SU-DHL-6 (cell line): ENCODE results near the gene RPTOR.

Experiments
- H2AFZ ChIP-seq: fragments of 200-600 bp; sonication (generic); 2 replicates; pipeline ENCODE4 v1.6.1; 2014; ENCODE audit warnings: low read depth, mild to moderate bottlenecking, moderate library complexity, mixed read lengths, antibody characterized with exemption, low read length; ENCODE audit not compliant: severe bottlenecking
- H3F3A ChIP-seq: fragments of 200-600 bp; shearing (Covaris generic); 2 replicates; pipeline ENCODE4 v1.6.0; 2016; ENCODE audit warnings: antibody characterized with exemption, mild to moderate bottlenecking; ENCODE audit not compliant: insufficient read depth
- H3K27ac ChIP-seq: fragments of 200-600 bp; sonication (generic); 2 replicates; pipeline ENCODE4 v1.5.1; 2016; ENCODE audit warnings: low read depth, mild to moderate bottlenecking, low read length, moderate library complexity, mixed read lengths
- H3K27me3 ChIP-seq: fragments of 200-600 bp; sonication (generic), shearing (Covaris generic); 2 replicates; pipeline ENCODE4 v1.6.0; 2014; ENCODE audit warnings: mild to moderate bottlenecking, low read length
- H3K36me3 ChIP-seq: fragments of 200-600 bp; sonication (generic); 2 replicates; pipeline ENCODE4 v1.6.1; 2014; ENCODE audit warnings: mild to moderate bottlenecking, low read length, mixed read lengths
- H3K4me2 ChIP-seq: fragments of 300-600, 200-600 bp; shearing (Covaris generic), sonication (generic); 2 replicates; pipeline ENCODE4 v1.6.0; 2014; ENCODE audit warnings: low read length, low read depth, mild to moderate bottlenecking; ENCODE audit not compliant: poor library complexity, severe bottlenecking
- H3K4me3 ChIP-seq: fragments of 200-600 bp; sonication (generic); 2 replicates; pipeline ENCODE4 v1.5.1; 2014; ENCODE audit warnings: antibody characterized with exemption, low read length, mild to moderate bottlenecking, mixed read lengths; ENCODE audit not compliant: insufficient read depth, poor library complexity, severe bottlenecking
- H3K79me2 ChIP-seq: fragments of 200-600 bp; sonication (generic); 2 replicates; pipeline ENCODE4 v1.6.1; 2014; ENCODE audit warnings: mild to moderate bottlenecking, low read length, moderate library complexity; ENCODE audit not compliant: insufficient read depth
- H3K9ac ChIP-seq: fragments of 200-600 bp; sonication (generic); 2 replicates; pipeline ENCODE4 v1.7.0; 2014; ENCODE audit warnings: mild to moderate bottlenecking, low read length
- H3K9me2 ChIP-seq: fragments of 200-600 bp; sonication (generic); replicated peaks from 2 replicates; pipeline ENCODE4 v1.6.1; 2014; ENCODE audit warnings: low read length; ENCODE audit not compliant: insufficient read depth
- H3K9me3 ChIP-seq: fragments of 200-600 bp; sonication (generic); 2 replicates; pipeline ENCODE4 v1.6.1; 2014; ENCODE audit warnings: low read length, mixed read lengths; ENCODE audit not compliant: insufficient read depth
- H4K20me1 ChIP-seq: fragments of 200-600 bp; sonication (generic); 2 replicates; pipeline ENCODE4 v1.6.1; 2014; ENCODE audit warnings: low read depth, mild to moderate bottlenecking, antibody characterized with exemption, low read length, moderate library complexity, mixed read lengths
- EZH2phosphoT487 ChIP-seq: fragments of 200-600 bp; sonication (generic), shearing (Covaris generic); conservative IDR thresholded peaks from 2 replicates; pipeline ENCODE4 v1.6.1; 2018; ENCODE audit warnings: mild to moderate bottlenecking, antibody characterized with exemption, low read length, moderate library complexity, mixed read lengths
- TF ChIP-seq, protein P1 (sequence below): fragments of 200-600 bp; sonication (generic); IDR thresholded peaks from one replicate; pipeline ENCODE4 v1.5.1; 2017; ENCODE audit warnings: antibody characterized with exemption, mild to moderate bottlenecking, low read length, moderate library complexity; ENCODE audit not compliant: insufficient read depth, poor library complexity, severe bottlenecking

The RPTOR gene

DNA sequence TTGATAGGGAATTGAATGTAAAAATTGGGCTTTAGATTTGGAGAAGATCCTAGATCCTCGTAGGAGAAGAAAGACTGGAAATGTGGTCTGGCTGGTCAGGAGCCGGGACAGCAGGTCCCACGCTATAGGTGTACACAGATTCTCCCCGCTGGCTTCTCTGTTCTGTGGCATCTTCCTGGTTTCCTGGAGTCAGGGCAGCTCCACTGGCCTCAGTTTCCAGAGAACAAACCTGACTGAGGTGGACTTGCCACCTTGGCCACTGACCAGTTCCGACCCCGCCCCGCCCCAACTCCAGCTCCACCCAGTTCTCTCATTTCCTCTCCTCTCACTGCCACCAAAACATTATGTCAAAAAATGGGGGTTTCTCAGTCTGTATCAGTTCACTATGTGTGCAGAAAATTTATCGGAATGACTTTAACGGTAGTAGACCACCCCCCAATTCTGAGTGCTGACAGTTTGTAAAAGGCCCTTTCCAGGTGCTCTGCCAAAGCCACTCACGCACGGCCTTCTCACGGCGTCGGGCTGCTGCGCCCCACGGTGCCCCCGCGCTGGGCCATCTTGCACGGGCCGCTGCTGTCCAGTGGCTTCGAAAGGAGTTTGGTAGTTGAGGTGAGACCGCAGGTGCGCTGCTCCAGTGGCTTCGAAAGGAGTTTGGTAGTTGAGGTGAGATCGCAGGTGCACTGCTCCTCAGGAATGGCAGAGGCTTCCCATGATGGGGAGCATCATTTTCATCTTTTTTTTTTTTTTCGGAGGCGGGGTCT, 285.6 kb downstream of the RPTOR start:
- Histone ChIP-seq H2AFZ (no peak overlapping the region), H3K27me3 (no peaks in the 10 kb centered on the region), H3K36me3 (no peaks in the 10 kb centered on the region), H3K9ac (no peak overlapping the region), H3K4me2 (no peak overlapping the region), H3K9me3 (no peaks in the 10 kb centered on the region), H3K4me3 (no peak overlapping the region), H3F3A (no peaks in the 10 kb centered on the region), H3K9me2 (no peaks in the 10 kb centered on the region), H3K27ac (no peak overlapping the region), H3K79me2 (no peaks in the 10 kb centered on the region), H4K20me1 (no peaks in the 10 kb centered on the region)
- TF ChIP-seq EZH2phosphoT487, result no peak
- TF ChIP-seq, protein P1, sequence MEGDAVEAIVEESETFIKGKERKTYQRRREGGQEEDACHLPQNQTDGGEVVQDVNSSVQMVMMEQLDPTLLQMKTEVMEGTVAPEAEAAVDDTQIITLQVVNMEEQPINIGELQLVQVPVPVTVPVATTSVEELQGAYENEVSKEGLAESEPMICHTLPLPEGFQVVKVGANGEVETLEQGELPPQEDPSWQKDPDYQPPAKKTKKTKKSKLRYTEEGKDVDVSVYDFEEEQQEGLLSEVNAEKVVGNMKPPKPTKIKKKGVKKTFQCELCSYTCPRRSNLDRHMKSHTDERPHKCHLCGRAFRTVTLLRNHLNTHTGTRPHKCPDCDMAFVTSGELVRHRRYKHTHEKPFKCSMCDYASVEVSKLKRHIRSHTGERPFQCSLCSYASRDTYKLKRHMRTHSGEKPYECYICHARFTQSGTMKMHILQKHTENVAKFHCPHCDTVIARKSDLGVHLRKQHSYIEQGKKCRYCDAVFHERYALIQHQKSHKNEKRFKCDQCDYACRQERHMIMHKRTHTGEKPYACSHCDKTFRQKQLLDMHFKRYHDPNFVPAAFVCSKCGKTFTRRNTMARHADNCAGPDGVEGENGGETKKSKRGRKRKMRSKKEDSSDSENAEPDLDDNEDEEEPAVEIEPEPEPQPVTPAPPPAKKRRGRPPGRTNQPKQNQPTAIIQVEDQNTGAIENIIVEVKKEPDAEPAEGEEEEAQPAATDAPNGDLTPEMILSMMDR, result no peak

DNA sequence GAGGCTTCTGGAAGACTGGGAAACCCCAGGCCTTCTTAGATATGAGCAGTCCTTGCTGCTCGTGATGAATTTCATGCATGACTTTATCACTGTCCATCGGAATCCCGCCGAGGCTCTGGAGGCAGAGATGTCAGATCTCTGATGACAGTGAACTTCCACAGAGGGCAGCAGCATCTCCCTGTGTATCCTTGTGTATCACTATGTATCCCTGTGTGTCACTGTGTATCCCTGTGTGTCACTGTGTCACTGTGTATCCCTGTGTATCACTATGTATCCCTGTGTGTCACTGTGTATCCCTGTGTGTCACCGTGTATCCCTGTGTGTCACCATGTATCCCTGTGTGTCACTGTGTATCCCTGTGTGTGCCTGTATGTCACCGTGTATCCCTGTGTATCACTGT, 286.9 kb downstream of the RPTOR start:
- Histone ChIP-seq H3K27ac (no peak overlapping the region), H3F3A (no peaks in the 10 kb centered on the region), H3K79me2 (no peaks in the 10 kb centered on the region), H4K20me1 (no peaks in the 10 kb centered on the region), H3K9me3 (no peaks in the 10 kb centered on the region), H3K4me3 (no peak overlapping the region), H3K9me2 (no peaks in the 10 kb centered on the region), H3K4me2 (no peak overlapping the region), H3K27me3 (no peaks in the 10 kb centered on the region), H2AFZ (no peak overlapping the region), H3K36me3 (no peaks in the 10 kb centered on the region), H3K9ac (no peak overlapping the region)
- TF ChIP-seq, protein P1, result no peak
- TF ChIP-seq EZH2phosphoT487, result no peak

DNA sequence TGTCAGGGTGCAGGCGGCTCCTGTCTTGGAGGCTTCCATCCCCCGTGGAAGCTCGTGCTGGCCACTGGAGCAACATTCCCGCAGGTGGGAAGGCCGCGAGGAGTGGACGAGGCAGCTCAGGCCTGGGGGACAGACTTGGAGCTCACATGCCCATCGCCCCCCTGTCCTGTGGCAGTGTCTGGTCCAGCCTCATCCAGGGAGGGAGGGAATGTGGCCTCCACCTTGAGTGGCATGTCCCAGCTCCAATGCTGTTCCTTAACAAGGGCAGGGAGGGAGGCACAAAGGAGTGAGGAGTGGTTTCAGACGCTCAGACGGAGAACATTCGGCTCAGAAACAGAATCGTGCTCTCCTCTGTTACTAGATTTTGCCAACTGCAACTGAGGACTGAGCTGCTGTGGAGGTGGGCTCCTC, 287.6 kb downstream of the RPTOR start:
- Histone ChIP-seq H3K79me2 (no peaks in the 10 kb centered on the region), H3K9me3 (no peaks in the 10 kb centered on the region), H3K4me3 (no peak overlapping the region), H3K27ac (no peak overlapping the region), H4K20me1 (no peaks in the 10 kb centered on the region), H3K27me3 (no peaks in the 10 kb centered on the region), H3K4me2 (no peak overlapping the region), H3K36me3 (no peaks in the 10 kb centered on the region), H3F3A (no peaks in the 10 kb centered on the region), H3K9me2 (no peaks in the 10 kb centered on the region), H2AFZ (no peak overlapping the region), H3K9ac (no peak overlapping the region)
- TF ChIP-seq EZH2phosphoT487, result no peak
- TF ChIP-seq, protein P1, result no peak
